H4 (cell line): Measurements from ENCODE around the gene LYAR. TPM values are rescaled to one million over a fixed set of nuclear protein-coding genes. Genes with fewer than 3 reads are reported as not detected.
"Not testable (repeated sequence)": the region's sequence is repeated elsewhere in the genome, so short reads cannot be mapped to it uniquely, and the experiment has no call there.

Experiments
- DNase-seq: peaks from one replicate; pipeline ENCODE4 v3.0.0-alpha.2; 2015; ENCODE audit warnings: low spot score
- total RNA-seq: library from RNA; depleted of rRNA; stranded (reverse); fragments of >200 nt; shearing (Covaris generic); gene quantifications from 2 replicates; pipeline ENCODE4 v1.2.3, GENCODE V29; 2014

LYAR gene
- total RNA-seq, 1 experiment from 2014 or later = 46.6 TPM

- no peak for DNase-seq
Measured at GRCh38 chr4:4268776-4269175, 21.2 kb downstream of the LYAR start.

- DNase-seq = no peak
Measured at GRCh38 chr4:4267981-4268380, 22.0 kb downstream of the LYAR start.

- DNase-seq = peak; percentile 75
Measured at GRCh38 chr4:4260185-4260751, 29.7 kb downstream of the LYAR start.

- no peak for DNase-seq
Measured at GRCh38 chr4:4259484-4260100, 30.4 kb downstream of the LYAR start.

GRCh38 chr4:4257705-4258104 is 32.2 kb downstream of the LYAR start:
- not testable (repeated sequence) for DNase-seq

- DNase-seq = no peak
Measured at GRCh38 chr4:4256799-4257198, 33.2 kb downstream of the LYAR start.

- no peak for DNase-seq
Measured at GRCh38 chr4:4254666-4255065, 35.3 kb downstream of the LYAR start.

GRCh38 chr4:4254199-4254598 is 35.8 kb downstream of the LYAR start:
- no peak for DNase-seq

- DNase-seq = no peak
Measured at GRCh38 chr4:4249866-4250265, 40.1 kb downstream of the LYAR start.

GRCh38 chr4:4249342-4249741 is 40.6 kb downstream of the LYAR start:
- DNase-seq = not testable (repeated sequence)

- DNase-seq = no peak
Measured at GRCh38 chr4:4248885-4249203, 41.1 kb downstream of the LYAR start.

GRCh38 chr4:4248029-4248884 is 41.7 kb downstream of the LYAR start, which contains the start of gene TMEM128:
TMEM128 (minus strand) TSS chr4:4248223; CDS start chr4:4248202, 21 bp downstream.
- DNase-seq = peak; percentile 95

- DNase-seq = no peak
Measured at GRCh38 chr4:4247696-4248028, 42.3 kb downstream of the LYAR start.

- DNase-seq = no peak
Measured at GRCh38 chr4:4245172-4245571, 44.8 kb downstream of the LYAR start.

- DNase-seq = not testable (repeated sequence)
Measured at GRCh38 chr4:4239551-4239950, 50.4 kb downstream of the LYAR start.

GRCh38 chr4:4233610-4234009 is 56.3 kb downstream of the LYAR start:
- no peak for DNase-seq

GRCh38 chr4:4228356-4228668 is 61.6 kb downstream of the LYAR start:
- no peak for DNase-seq

- DNase-seq = no peak
Measured at GRCh38 chr4:4227510-4228355, 62.2 kb downstream of the LYAR start.

GRCh38 chr4:4226606-4227438 is 63.1 kb downstream of the LYAR start, which contains the start of gene OTOP1:
OTOP1 (minus strand) TSS chr4:4226929; CDS start chr4:4226864, 65 bp downstream.
- DNase-seq = no peak

GRCh38 chr4:4225915-4226605 is 63.9 kb downstream of the LYAR start:
- DNase-seq = no peak
